ENCODE measurements around the gene ANGPT4. TPM values are rescaled to one million over a fixed set of nuclear protein-coding genes. Genes with fewer than 3 reads are reported as not detected.

ANGPT4 gene
- total RNA-seq, 1 donor from 2014 or later = 0.07 TPM

GRCh38 chr20:959996-960615, 44.0 kb upstream of the ANGPT4 start:
- Mint-ChIP-seq H3K27ac (no peak overlapping the region), H3K36me3 (no peaks in the 10 kb centered on the region), H3K9me3 (no peaks in the 10 kb centered on the region), H3K4me1 (ENCODE audit: unreplicated experiment) (no peaks in the 10 kb centered on the region), H3K27me3 (peaks cover 24% of the 10 kb centered on the region), H3K4me3 (no peak overlapping the region)
- no peak for DNase-seq (ENCODE audit: extremely low spot score, unreplicated experiment)
- no peak for TF ChIP-seq CTCF (conservative IDR thresholded peaks at IDR 0.05)

- no peak for TF ChIP-seq CTCF (conservative IDR thresholded peaks at IDR 0.05)
- Mint-ChIP-seq H3K4me3 (no peak overlapping the region), H3K27ac (no peak overlapping the region), H3K36me3 (no peaks in the 10 kb centered on the region), H3K9me3 (no peaks in the 10 kb centered on the region), H3K27me3 (peaks cover 29% of the 10 kb centered on the region), H3K4me1 (ENCODE audit: unreplicated experiment) (no peaks in the 10 kb centered on the region)
- DNase-seq (ENCODE audit: extremely low spot score, unreplicated experiment) = no peak
Observed at GRCh38 chr20:958936-959815, 43.0 kb upstream of the ANGPT4 start.

- H3K4me3 Mint-ChIP-seq = no peak overlapping the region
- no peak overlapping the region for H3K27ac Mint-ChIP-seq
- peak; percentile 42 for TF ChIP-seq CTCF (conservative IDR thresholded peaks at IDR 0.05)
- peaks cover 29% of the 10 kb centered on the region for H3K27me3 Mint-ChIP-seq
- no peaks in the 10 kb centered on the region for H3K4me1 Mint-ChIP-seq (ENCODE audit: unreplicated experiment)
- no peaks in the 10 kb centered on the region for H3K9me3 Mint-ChIP-seq
- DNase-seq (ENCODE audit: extremely low spot score, unreplicated experiment) = no peak
- H3K36me3 Mint-ChIP-seq = no peaks in the 10 kb centered on the region
Observed at GRCh38 chr20:957544-957943, 41.4 kb upstream of the ANGPT4 start.

- Mint-ChIP-seq H3K27me3 (peaks cover 32% of the 10 kb centered on the region), H3K27ac (no peak overlapping the region), H3K9me3 (no peaks in the 10 kb centered on the region), H3K4me1 (ENCODE audit: unreplicated experiment) (no peaks in the 10 kb centered on the region), H3K4me3 (no peak overlapping the region), H3K36me3 (no peaks in the 10 kb centered on the region)
- TF ChIP-seq CTCF (conservative IDR thresholded peaks at IDR 0.05) = peak; percentile 99
- peak; percentile 83 for DNase-seq (ENCODE audit: extremely low spot score, unreplicated experiment)
Observed at GRCh38 chr20:956330-956951, 40.3 kb upstream of the ANGPT4 start.

GRCh38 chr20:955656-956055, 39.5 kb upstream of the ANGPT4 start:
- Mint-ChIP-seq H3K4me1 (ENCODE audit: unreplicated experiment) (no peaks in the 10 kb centered on the region), H3K27ac (no peak overlapping the region), H3K36me3 (no peaks in the 10 kb centered on the region), H3K4me3 (no peak overlapping the region), H3K27me3 (peaks cover 27% of the 10 kb centered on the region), H3K9me3 (no peaks in the 10 kb centered on the region)
- no peak for DNase-seq (ENCODE audit: extremely low spot score, unreplicated experiment)
- no peak for TF ChIP-seq CTCF (conservative IDR thresholded peaks at IDR 0.05)

Data from type B pancreatic cell (in vitro differentiated cells).